Keratinocyte (primary cell): ENCODE measurements around the gene ISG20L2.
A peak's percentile ranks its signal among the peaks of the same experiment; 100 is the strongest.

Source experiments
- CTCF ChIP-seq, 3 experiments: IDR thresholded peaks in 1 of 3; conservative IDR thresholded peaks in 1 of 3; optimal IDR thresholded peaks in 1 of 3; 2 replicates in 2 of 3; 3 replicates in 1 of 3; pipeline versions ENCODE3 to v1.5.1; 2011; ENCODE audit warnings: low read length in 3 of 3, mild to moderate bottlenecking in 3 of 3, moderate library complexity in 2 of 3, control low read depth in 1 of 3, inconsistent platforms in 1 of 3; ENCODE audit not compliant: insufficient read depth in 2 of 3; ENCODE audit errors: extremely low read depth in 1 of 3
- EZH2 ChIP-seq: IDR thresholded peaks from one replicate; pipeline ENCODE4 v1.6.1; 2012; ENCODE audit warnings: inconsistent platforms, mild to moderate bottlenecking, low read length, moderate library complexity

DNA sequence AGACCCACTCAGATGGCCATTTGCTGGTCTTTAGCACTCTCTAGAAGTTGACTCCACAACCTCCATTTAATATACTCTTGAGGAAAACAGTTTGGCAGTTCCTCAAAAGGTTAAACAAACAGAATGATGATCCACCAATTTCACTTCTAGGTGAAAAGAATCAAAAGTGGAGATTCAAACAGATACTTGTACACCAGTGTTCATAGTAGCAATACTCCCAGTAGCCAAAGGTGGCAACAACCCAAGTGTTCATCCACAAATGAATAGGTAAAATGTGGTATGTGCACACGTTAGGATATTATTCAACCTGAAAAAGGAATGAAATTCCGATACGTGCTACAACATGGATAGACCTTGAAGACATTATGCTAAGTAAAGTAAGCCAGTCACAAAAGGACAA is 45.0 kb upstream of the ISG20L2 start:
- TF ChIP-seq CTCF (optimal IDR thresholded peaks at IDR 0.05 in 1 of 3, IDR thresholded peaks at IDR 0.05 in 1 of 3, conservative IDR thresholded peaks at IDR 0.05 in 1 of 3; ENCODE audit: extremely low read depth in 1 of 3, insufficient read depth in 2 of 3, low read length in 3 of 3) (peak in 1 of 3 experiments; percentile 21), EZH2 (no peak)
